KBM-7 (cell line): ENCODE data around the gene TEX35.

ENCODE experiments used
- DNase-seq: peaks from one replicate; pipeline ENCODE4 v3.0.0-alpha.2; 2015
- in situ Hi-C: fragments of 300-500 bp; cut with MboI; formaldehyde crosslinking; loops from 2 replicates; pipeline ENCODE4 v1.14.3; 2020; ENCODE audit warnings: low sequenced_read_pairs, low pct_unique_long_range_greater_than_20kb, mixed read lengths

TEX35 gene

GRCh38 chr1:178509414-178510007 is 3.4 kb upstream of the TEX35 start:
- in situ Hi-C loops, result no loop called here
- no peak for DNase-seq

- in situ Hi-C loops, result no loop called here
- DNase-seq, result no peak
Measured at GRCh38 chr1:178510155-178510554, 2.8 kb upstream of the TEX35 start.

- no peak for DNase-seq
- in situ Hi-C loops, result no loop called here
Measured at GRCh38 chr1:178513278-178513983, 522 bp downstream of the TEX35 start.

- in situ Hi-C loops, result no loop called here
- no peak for DNase-seq
Measured at GRCh38 chr1:178516110-178516509, 3.2 kb downstream of the TEX35 start.

- no peak for DNase-seq
- in situ Hi-C loops, result no loop called here
Measured at GRCh38 chr1:178518894-178519293, 6.0 kb downstream of the TEX35 start.

- in situ Hi-C loops, result no loop called here
- DNase-seq, result no peak
Measured at GRCh38 chr1:178520803-178521202, 7.9 kb downstream of the TEX35 start.

GRCh38 chr1:178521241-178521640 is 8.3 kb downstream of the TEX35 start:
- DNase-seq, result no peak
- in situ Hi-C loops, result no loop called here

- in situ Hi-C loops, result loop anchor here (25.0 kb wide), 2 partner anchors 235 to 485 kb away; no protein-coding TSS in a partner anchor
- no peak for DNase-seq
Measured at GRCh38 chr1:178527117-178527516, 14.2 kb downstream of the TEX35 start.

- in situ Hi-C loops, result loop anchor here (25.0 kb wide), 2 partner anchors 234 to 484 kb away; no protein-coding TSS in a partner anchor
- DNase-seq, result no peak
Measured at GRCh38 chr1:178528228-178528952, 15.5 kb downstream of the TEX35 start.

GRCh38 chr1:178528953-178529335 is 16.0 kb downstream of the TEX35 start:
- in situ Hi-C loops, result loop anchor here (25.0 kb wide), 2 partner anchors 233 to 483 kb away; no protein-coding TSS in a partner anchor
- DNase-seq, result no peak

- DNase-seq, result no peak
- in situ Hi-C loops, result loop anchor here (25.0 kb wide), 2 partner anchors 233 to 483 kb away; no protein-coding TSS in a partner anchor
Measured at GRCh38 chr1:178529364-178530036, 16.6 kb downstream of the TEX35 start.

- in situ Hi-C loops, result loop anchor here (25.0 kb wide), 2 partner anchors 232 to 482 kb away; no protein-coding TSS in a partner anchor
- no peak for DNase-seq
Measured at GRCh38 chr1:178530037-178530402, 17.1 kb downstream of the TEX35 start.

- DNase-seq, result no peak
- in situ Hi-C loops, result loop anchor here (25.0 kb wide), 2 partner anchors 232 to 482 kb away; no protein-coding TSS in a partner anchor
Measured at GRCh38 chr1:178530502-178530901, 17.6 kb downstream of the TEX35 start.

- in situ Hi-C loops, result loop anchor here (25.0 kb wide), 2 partner anchors 230 to 480 kb away; no protein-coding TSS in a partner anchor
- no peak for DNase-seq
Measured at GRCh38 chr1:178531887-178532286, 19.0 kb downstream of the TEX35 start.

- DNase-seq, result peak; percentile 89
- in situ Hi-C loops, result loop anchor here (25.0 kb wide), 2 partner anchors 230 to 480 kb away; no protein-coding TSS in a partner anchor
Measured at GRCh38 chr1:178532392-178532791, 19.5 kb downstream of the TEX35 start.

GRCh38 chr1:178533121-178533946 is 20.4 kb downstream of the TEX35 start:
- in situ Hi-C loops, result loop anchor here (25.0 kb wide), 2 partner anchors 229 to 479 kb away; no protein-coding TSS in a partner anchor
- DNase-seq, result no peak

- in situ Hi-C loops, result loop anchor here (25.0 kb wide), 2 partner anchors 228 to 478 kb away; no protein-coding TSS in a partner anchor
- no peak for DNase-seq
Measured at GRCh38 chr1:178534137-178534868, 21.4 kb downstream of the TEX35 start.

GRCh38 chr1:178536329-178536728 is 23.4 kb downstream of the TEX35 start:
- no peak for DNase-seq
- in situ Hi-C loops, result loop anchor here (25.0 kb wide), 2 partner anchors 226 to 476 kb away; no protein-coding TSS in a partner anchor
